Neuronal stem cell (in vitro differentiated cells): ENCODE data around the gene ANKH.

Source experiments
- DNase-seq: peaks from one replicate; pipeline ENCODE4 v3.0.0-alpha.2; 2013; ENCODE audit warnings: low spot score
- H2AFZ ChIP-seq: one replicate; pipeline ENCODE4 v1.6.1; 2013; ENCODE audit warnings: mild to moderate bottlenecking, low read length, inconsistent platforms
- H2AK5ac ChIP-seq: 2 replicates; pipeline ENCODE4 v1.6.1; 2013; ENCODE audit warnings: low read depth, mild to moderate bottlenecking, inconsistent platforms, low read length, moderate library complexity, mixed read lengths
- H2BK120ac ChIP-seq: 2 replicates; pipeline ENCODE4 v1.6.1; 2013; ENCODE audit warnings: low read depth, mild to moderate bottlenecking, inconsistent platforms, low read length, moderate library complexity, mixed read lengths
- H2BK12ac ChIP-seq: one replicate; pipeline ENCODE4 v1.6.1; 2013; ENCODE audit warnings: low read length, inconsistent platforms
- H2BK15ac ChIP-seq: 2 replicates; pipeline ENCODE4 v1.6.1; 2013; ENCODE audit warnings: mild to moderate bottlenecking, low read length, inconsistent platforms, mixed read lengths
- H2BK5ac ChIP-seq: one replicate; pipeline ENCODE4 v1.6.1; 2013; ENCODE audit warnings: inconsistent platforms, mild to moderate bottlenecking, low read length, moderate library complexity
- H3K14ac ChIP-seq: one replicate; pipeline ENCODE4 v1.6.1; 2013; ENCODE audit warnings: low read length, inconsistent platforms
- H3K18ac ChIP-seq: 2 replicates; pipeline ENCODE4 v1.6.1; 2013; ENCODE audit warnings: low read length, inconsistent platforms
- H3K23ac ChIP-seq: 2 replicates; pipeline ENCODE4 v1.6.1; 2013; ENCODE audit warnings: low read depth, mild to moderate bottlenecking, mixed read lengths, low read length, inconsistent platforms; ENCODE audit not compliant: poor library complexity
- H3K27ac ChIP-seq: replicated peaks from 3 replicates; pipeline ENCODE4 v1.5.1; 2013; ENCODE audit warnings: low read length, inconsistent platforms
- H3K27me3 ChIP-seq, 3 experiments: 2 replicates each; pipeline ENCODE4 v1.6.1; 2013; ENCODE audit warnings: low read length in 3 of 3, mild to moderate bottlenecking in 2 of 3, inconsistent platforms in 1 of 3, low read depth in 1 of 3, mixed read lengths in 1 of 3, moderate library complexity in 1 of 3; ENCODE audit not compliant: control insufficient read depth in 3 of 3, insufficient read depth in 3 of 3
- H3K36me3 ChIP-seq, 2 donors: replicated peaks in 1 of 2; 2 replicates each; pipeline ENCODE4 v1.6.1; 2013; ENCODE audit warnings: low read length in 2 of 2; ENCODE audit not compliant: control insufficient read depth in 2 of 2, insufficient read depth in 2 of 2
- H3K4ac ChIP-seq: 2 replicates; pipeline ENCODE4 v1.6.1; 2013; ENCODE audit warnings: inconsistent platforms, mild to moderate bottlenecking, low read length, moderate library complexity
- H3K4me1 ChIP-seq, 2 donors: 1 replicate in 1 of 2; 2 replicates in 1 of 2; pipeline ENCODE4 v1.6.1; 2013; ENCODE audit warnings: low read length in 2 of 2, low read depth in 1 of 2; ENCODE audit not compliant: control insufficient read depth in 2 of 2, insufficient read depth in 1 of 2
- H3K4me2 ChIP-seq: one replicate; pipeline ENCODE4 v1.6.1; 2013; ENCODE audit warnings: mild to moderate bottlenecking, low read length, inconsistent platforms; ENCODE audit not compliant: insufficient read depth, poor library complexity, severe bottlenecking
- H3K4me3 ChIP-seq, 2 donors: 2 replicates each; pipeline ENCODE4 v1.5.1; 2013; ENCODE audit warnings: low read length in 2 of 2, mild to moderate bottlenecking in 2 of 2, inconsistent platforms in 1 of 2, moderate library complexity in 1 of 2
- H3K79me1 ChIP-seq: one replicate; pipeline ENCODE4 v1.6.1; 2013; ENCODE audit warnings: low read depth, mild to moderate bottlenecking, inconsistent platforms, low read length, moderate library complexity
- H3K9ac ChIP-seq: one replicate; pipeline ENCODE4 v1.6.1; 2013; ENCODE audit warnings: mild to moderate bottlenecking, low read depth, low read length, inconsistent platforms; ENCODE audit not compliant: poor library complexity
- H3K9me3 ChIP-seq, 2 donors: replicated peaks in 1 of 2; 2 replicates each; pipeline versions ENCODE3 to v1.6.1; 2013; ENCODE audit warnings: low read length in 2 of 2, mild to moderate bottlenecking in 2 of 2, inconsistent platforms in 1 of 2, low read depth in 1 of 2, mixed read lengths in 1 of 2, moderate library complexity in 1 of 2; ENCODE audit not compliant: control insufficient read depth in 2 of 2, insufficient read depth in 1 of 2
- H4K8ac ChIP-seq: one replicate; pipeline ENCODE4 v1.6.1; 2013; ENCODE audit warnings: low read depth, mild to moderate bottlenecking, inconsistent platforms, low read length, moderate library complexity
- H4K91ac ChIP-seq: one replicate; pipeline ENCODE4 v1.6.1; 2013; ENCODE audit warnings: low read length, low read depth, mild to moderate bottlenecking, inconsistent platforms; ENCODE audit not compliant: poor library complexity
- WGBS, 2 donors: extraction: QIAGEN DNeasy Blood & Tissue Kit; methylation state at CpG; one replicate each; pipeline ENCODE4 v1.1.7; 2013; ENCODE audit warnings: missing lambda C conversion rate in 2 of 2, mixed read lengths in 1 of 2; ENCODE audit not compliant: insufficient read length in 2 of 2, insufficient replicate concordance in 1 of 2; ENCODE audit errors: extremely low coverage in 2 of 2; 5-methylcytosine and 5-hydroxymethylcytosine counted together

ANKH gene

GRCh38 chr5:14873790-14874189 is 2.2 kb upstream of the ANKH start:
- Histone ChIP-seq H3K79me1 (no peaks in the 10 kb centered on the region), H3K4me1 (peaks cover 0 to 9% of the 10 kb centered on the region in 2 donors), H3K4me2 (no peak overlapping the region), H3K23ac (no peak overlapping the region), H3K9me3 (no peaks in the 10 kb centered on the region), H2BK15ac (no peak overlapping the region), H3K36me3 (no peaks in the 10 kb centered on the region), H2BK120ac (no peak overlapping the region), H3K14ac (no peak overlapping the region), H3K4me3 (no peak overlapping the region), H4K91ac (no peak overlapping the region), H3K27me3 (peaks cover 0 to 38% (median 8%) of the 10 kb centered on the region in 3 experiments), H3K4ac (no peak overlapping the region), H2AK5ac (no peak overlapping the region), H2BK12ac (no peak overlapping the region), H3K27ac (no peak overlapping the region), H2AFZ (no peak overlapping the region), H3K18ac (no peak overlapping the region), H3K9ac (no peak overlapping the region), H2BK5ac (no peak overlapping the region), H4K8ac (no peak overlapping the region)
- no peak for DNase-seq
- WGBS, 2 donors: no CpG with 5 or more reads among the region's 3 CpGs

GRCh38 chr5:14873093-14873492 is 1.5 kb upstream of the ANKH start:
- no peak overlapping the region for H2BK120ac ChIP-seq
- no peaks in the 10 kb centered on the region for H3K9me3 ChIP-seq
- no peak overlapping the region for H2AK5ac ChIP-seq
- no peak overlapping the region for H3K9ac ChIP-seq
- H3K79me1 ChIP-seq: no peaks in the 10 kb centered on the region
- H3K23ac ChIP-seq: no peak overlapping the region
- H2AFZ ChIP-seq: no peak overlapping the region
- H4K91ac ChIP-seq: no peak overlapping the region
- H3K18ac ChIP-seq: no peak overlapping the region
- H3K4me1 ChIP-seq: peaks cover 0 to 9% of the 10 kb centered on the region in 2 donors
- no peak for DNase-seq
- H3K27me3 ChIP-seq: peaks cover 0 to 43% (median 8%) of the 10 kb centered on the region in 3 experiments
- no peak overlapping the region for H2BK5ac ChIP-seq
- no peak overlapping the region for H4K8ac ChIP-seq
- no peak overlapping the region for H2BK12ac ChIP-seq
- WGBS, 2 donors: no CpG with 5 or more reads among the region's 9 CpGs
- no peak overlapping the region for H3K14ac ChIP-seq
- no peak overlapping the region for H3K4me2 ChIP-seq
- H3K27ac ChIP-seq: no peak overlapping the region
- H2BK15ac ChIP-seq: no peak overlapping the region
- H3K4ac ChIP-seq: no peak overlapping the region
- H3K36me3 ChIP-seq: no peaks in the 10 kb centered on the region
- H3K4me3 ChIP-seq: peak overlapping the region in 1 of 2 donors; percentile 58

- H3K79me1 ChIP-seq: no peaks in the 10 kb centered on the region
- peak overlapping the region; percentile 92 for H3K18ac ChIP-seq
- peak overlapping the region; percentile 92 for H2AFZ ChIP-seq
- H3K27ac ChIP-seq: no peak overlapping the region
- no peak for DNase-seq
- H3K27me3 ChIP-seq: peaks cover 0 to 43% (median 8%) of the 10 kb centered on the region in 3 experiments
- H3K9ac ChIP-seq: peak overlapping the region; percentile 60
- no peak overlapping the region for H2BK5ac ChIP-seq
- H3K4me3 ChIP-seq: peak overlapping the region; percentile 58 to 85
- no peak overlapping the region for H3K4ac ChIP-seq
- H2BK12ac ChIP-seq: no peak overlapping the region
- peak overlapping the region; percentile 21 for H3K14ac ChIP-seq
- H4K91ac ChIP-seq: no peak overlapping the region
- H4K8ac ChIP-seq: no peak overlapping the region
- no CpG with 5 or more reads among the region's 73 CpGs for WGBS, 2 donors
- no peak overlapping the region for H3K23ac ChIP-seq
- no peak overlapping the region for H2AK5ac ChIP-seq
- H2BK15ac ChIP-seq: peak overlapping the region; percentile 37
- H3K4me2 ChIP-seq: peak overlapping the region; percentile 91
- H3K4me1 ChIP-seq: peaks cover 0 to 9% of the 10 kb centered on the region in 2 donors
- H3K9me3 ChIP-seq: no peaks in the 10 kb centered on the region
- no peaks in the 10 kb centered on the region for H3K36me3 ChIP-seq
- H2BK120ac ChIP-seq: no peak overlapping the region
These were observed 752 bp upstream of the ANKH start for GRCh38 chr5:14872070-14872989.
